ENCODE results near the gene PIP5K1B. TPM values are rescaled to one million over a fixed set of nuclear protein-coding genes. Genes with fewer than 3 reads are reported as not detected.
"Not testable (repeated sequence)": the region's sequence is repeated elsewhere in the genome, so short reads cannot be mapped to it uniquely, and the experiment has no call there.

PIP5K1B gene
- polyA plus RNA-seq, 1 donor: 1.1 TPM

DNA sequence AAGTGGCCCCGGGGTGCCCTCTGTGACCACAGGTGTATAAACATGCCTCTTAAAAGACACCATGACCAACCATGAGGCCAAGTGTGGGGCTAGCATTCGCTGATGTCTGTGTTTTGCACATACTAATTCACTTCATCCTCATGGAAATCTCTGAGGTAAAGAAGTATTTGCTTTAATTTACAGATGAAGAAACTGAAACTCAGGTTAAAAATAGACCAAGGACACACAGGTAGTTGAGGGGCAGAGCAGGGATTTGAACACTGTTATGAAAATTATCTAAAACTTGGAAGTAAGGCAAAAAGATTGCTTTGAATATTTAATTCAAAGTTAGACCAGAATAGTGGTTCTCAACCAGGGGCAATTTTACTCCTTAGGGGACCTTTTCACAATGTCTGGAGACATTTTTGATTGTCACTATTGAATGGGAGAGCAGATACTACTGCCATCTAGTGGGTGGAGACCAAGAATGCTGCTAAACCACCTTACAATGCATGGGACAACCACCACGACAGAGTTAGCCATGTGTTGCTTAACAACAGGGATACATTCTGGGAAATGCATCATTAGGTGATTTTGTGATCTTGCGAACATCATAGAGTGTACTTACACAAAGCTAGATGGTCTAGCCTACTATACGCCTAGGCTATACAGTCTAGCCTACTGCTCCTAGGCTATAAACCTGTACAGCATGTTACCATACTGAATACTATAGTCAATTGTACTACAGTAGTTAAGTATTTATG lies 322.5 kb downstream of the PIP5K1B start:
- DNase-seq (ENCODE audit: low read depth): no peak

DNA sequence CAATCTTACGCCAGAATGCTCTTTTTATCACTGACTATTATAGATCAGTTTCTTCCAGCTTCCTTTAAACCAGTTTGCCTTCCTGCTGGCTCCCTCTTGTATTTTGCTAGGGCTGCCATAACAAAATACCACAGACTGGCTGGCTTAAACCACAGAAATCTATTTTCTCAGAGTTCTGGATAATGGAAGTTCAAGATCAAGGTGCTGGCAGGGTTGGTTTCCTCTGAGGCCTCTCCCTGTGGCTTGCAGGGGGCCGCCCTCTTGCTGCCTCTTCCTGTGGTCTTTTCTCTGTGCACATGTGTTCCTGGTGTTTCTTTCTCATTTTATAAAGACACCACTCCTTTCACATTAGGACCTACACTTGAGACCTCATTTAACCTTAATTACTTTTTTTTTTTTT lies 323.7 kb downstream of the PIP5K1B start:
- DNase-seq (ENCODE audit: low read depth): no peak

DNA sequence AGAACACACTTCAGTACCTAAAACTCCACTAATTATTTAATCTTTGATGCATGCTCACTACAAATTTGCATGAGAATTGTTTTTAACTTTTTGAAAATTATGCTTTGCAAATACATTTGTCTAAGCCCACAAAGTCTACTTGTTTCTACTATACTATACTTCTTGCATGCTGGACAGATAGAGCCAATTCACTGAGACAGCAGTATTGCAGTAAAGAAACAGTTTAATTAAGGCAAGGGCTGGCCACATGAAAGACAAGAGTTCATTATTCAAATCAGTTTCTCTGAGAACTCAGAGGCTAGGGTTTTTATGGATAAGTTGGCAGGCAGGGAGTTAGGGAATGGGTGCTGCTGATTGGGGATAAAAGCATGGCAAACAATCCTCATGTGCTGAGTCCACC lies 324.5 kb downstream of the PIP5K1B start:
- no peak for DNase-seq (ENCODE audit: low read depth)

DNA sequence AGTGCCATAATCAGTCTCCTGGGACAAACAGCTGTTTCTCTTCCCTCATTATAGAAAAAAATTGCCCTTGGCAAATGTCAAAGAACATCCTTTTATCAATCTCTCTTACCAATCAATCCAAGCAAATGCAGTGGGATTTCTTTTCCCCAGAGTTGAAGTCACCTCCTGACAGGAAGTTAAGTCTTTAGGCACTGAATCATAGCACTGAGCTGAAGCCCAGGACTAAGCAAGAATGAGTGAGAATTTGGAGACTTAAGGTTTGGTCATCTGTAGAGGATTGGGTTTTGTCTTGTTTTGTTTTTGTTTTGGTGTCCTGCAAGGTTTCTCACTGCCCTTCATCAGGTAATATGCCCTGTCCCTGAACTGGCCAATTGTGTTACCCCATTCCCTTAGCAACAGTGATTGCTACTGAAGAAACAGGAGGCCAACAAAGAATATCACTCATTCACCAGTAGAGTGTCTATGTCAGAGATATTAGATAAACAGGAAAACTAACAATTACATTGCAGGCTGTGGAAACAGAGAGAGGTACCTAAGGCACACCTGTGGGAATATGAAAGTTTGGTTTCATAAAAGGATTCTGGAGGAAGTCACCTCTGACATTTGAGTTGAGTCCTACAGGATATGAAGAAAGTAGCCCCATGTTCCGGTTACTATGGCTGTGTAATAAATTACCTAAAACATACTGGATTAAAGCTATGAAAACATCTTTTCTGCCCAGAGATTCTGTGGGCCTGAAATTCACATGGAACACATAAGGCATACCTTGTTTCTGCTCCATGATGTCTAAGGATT lies 326.0 kb downstream of the PIP5K1B start:
- DNase-seq (ENCODE audit: low read depth): no peak

DNA sequence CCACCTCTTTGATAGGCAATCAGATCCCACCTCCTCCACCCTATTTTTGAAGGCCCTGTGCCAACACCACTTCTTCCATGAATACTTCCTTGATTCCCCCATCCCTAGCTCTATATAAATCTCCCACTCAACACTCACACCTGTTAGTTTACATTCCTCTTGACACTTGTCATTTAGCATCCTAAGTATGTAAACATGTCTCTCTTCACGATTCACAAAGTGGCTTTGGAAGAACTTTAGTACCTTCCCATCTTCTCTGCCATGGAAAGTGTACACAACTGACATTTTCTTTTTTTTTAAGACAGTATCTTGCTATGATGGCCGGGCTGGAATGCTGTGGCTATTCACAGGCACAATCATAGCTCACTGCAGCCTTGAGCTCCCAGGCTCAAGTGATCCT lies 329.0 kb downstream of the PIP5K1B start:
- no peak for DNase-seq (ENCODE audit: low read depth)

DNA sequence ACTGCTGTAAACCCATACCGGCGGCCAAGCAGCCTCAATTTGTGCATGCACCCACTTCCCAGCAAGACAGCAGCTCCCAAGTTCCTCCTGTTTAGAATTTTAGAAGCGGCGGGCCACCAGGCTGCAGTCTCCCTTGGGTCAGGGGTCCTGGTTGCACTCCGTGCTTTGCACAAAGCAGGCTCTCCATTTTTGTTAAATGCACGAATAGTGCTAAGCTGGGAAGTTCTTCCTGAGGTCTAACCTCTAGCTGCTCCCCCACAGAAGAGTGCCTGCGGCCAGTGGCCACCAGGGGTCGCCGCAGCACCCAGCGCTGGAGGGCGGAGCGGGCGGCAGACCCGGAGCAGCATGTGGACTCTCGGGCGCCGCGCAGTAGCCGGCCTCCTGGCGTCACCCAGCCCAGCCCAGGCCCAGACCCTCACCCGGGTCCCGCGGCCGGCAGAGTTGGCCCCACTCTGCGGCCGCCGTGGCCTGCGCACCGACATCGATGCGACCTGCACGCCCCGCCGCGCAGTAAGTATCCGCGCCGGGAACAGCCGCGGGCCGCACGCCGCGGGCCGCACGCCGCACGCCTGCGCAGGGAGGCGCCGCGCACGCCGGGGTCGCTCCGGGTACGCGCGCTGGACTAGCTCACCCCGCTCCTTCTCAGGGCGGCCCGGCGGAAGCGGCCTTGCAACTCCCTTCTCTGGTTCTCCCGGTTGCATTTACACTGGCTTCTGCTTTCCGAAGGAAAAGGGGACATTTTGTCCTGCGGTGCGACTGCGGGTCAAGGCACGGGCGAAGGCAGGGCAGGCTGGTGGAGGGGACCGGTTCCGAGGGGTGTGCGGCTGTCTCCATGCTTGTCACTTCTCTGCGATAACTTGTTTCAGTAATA lies 330.6 kb downstream of the PIP5K1B start, which contains the start of gene FXN:
FXN (plus strand) TSS at position 315 of the 871 bp plus-strand sequence; CDS start at position 346, 31 bp downstream.
- peak; percentile 46 for DNase-seq (ENCODE audit: low read depth)

DNA sequence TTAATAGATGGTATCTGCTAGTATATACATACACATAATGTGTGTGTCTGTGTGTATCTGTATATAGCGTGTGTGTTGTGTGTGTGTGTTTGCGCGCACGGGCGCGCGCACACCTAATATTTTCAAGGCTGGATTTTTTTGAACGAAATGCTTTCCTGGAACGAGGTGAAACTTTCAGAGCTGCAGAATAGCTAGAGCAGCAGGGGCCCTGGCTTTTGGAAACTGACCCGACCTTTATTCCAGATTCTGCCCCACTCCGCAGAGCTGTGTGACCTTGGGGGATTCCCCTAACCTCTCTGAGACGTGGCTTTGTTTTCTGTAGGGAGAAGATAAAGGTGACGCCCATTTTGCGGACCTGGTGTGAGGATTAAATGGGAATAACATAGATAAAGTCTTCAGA lies 331.3 kb downstream of the PIP5K1B start:
- no peak for DNase-seq (ENCODE audit: low read depth)

DNA sequence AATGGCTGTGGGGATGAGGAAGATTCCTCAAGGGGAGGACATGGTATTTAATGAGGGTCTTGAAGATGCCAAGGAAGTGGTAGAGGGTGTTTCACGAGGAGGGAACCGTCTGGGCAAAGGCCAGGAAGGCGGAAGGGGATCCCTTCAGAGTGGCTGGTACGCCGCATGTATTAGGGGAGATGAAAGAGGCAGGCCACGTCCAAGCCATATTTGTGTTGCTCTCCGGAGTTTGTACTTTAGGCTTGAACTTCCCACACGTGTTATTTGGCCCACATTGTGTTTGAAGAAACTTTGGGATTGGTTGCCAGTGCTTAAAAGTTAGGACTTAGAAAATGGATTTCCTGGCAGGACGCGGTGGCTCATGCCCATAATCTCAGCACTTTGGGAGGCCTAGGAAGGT lies 331.8 kb downstream of the PIP5K1B start:
- no peak for DNase-seq (ENCODE audit: low read depth)

DNA sequence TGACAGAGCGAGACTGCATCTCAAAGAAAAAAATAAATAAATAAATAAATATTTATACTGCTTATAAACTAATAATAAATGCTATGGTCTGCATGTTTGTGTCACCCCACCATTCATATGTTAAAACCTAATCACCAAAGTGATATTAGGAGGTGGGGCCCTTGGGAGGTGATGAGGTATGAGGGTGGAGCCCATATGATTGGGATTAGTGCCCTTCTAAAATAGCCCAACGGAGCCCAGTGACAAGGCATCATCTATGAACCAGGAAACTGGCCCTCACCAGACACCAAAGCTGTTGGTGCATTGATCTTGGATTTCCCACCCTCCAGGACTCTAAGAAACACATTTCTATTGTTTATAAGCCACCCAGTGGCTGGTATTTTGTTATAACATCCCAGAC lies 335.6 kb downstream of the PIP5K1B start:
- DNase-seq (ENCODE audit: low read depth): no peak

DNA sequence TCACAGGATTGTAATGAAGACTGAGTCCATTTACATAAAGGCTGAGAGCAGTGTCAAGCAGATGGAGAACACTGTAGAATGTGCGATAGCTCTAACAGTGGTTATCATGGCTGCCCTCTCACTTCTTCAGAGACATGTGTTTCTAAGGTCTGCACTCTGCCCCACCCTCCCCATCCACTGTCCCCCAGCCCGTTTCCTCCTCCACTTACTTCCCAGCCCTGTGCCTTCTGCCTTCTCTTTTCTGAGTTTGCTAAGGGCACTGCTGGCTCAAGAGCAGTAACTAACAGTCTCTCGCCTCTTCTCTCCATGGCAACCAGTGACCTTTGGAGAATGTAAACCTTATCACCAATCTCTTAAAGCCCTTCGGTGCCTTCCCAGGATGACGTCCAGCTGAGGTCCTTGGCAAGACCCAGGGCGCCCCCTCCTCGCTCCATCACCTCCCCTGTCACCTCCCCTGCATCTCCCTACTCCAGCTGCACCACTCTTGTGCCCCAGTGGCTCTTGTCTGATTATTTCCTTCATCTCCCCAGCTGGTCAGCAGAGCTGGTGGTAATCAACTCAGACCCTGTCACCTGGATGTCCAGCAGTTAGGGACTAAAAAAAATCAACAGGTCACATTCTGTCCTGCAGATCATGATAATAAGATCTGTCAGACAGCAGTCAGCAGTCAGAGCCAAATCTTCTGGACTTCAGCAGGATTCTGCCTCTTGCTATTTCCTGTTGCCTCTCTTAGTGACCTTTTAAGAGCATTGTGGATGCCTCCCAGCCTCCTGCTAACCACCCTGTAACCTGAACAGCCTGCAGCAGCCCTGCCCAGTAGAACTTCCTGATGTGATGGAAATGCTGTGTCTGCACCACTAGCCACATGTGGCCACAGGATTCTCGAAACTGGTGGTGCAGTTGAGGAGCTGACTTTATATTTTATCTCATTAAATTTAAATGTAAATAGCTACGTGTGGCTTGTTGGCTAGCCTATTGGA lies 339.5 kb downstream of the PIP5K1B start:
- DNase-seq (ENCODE audit: low read depth): no peak

DNA sequence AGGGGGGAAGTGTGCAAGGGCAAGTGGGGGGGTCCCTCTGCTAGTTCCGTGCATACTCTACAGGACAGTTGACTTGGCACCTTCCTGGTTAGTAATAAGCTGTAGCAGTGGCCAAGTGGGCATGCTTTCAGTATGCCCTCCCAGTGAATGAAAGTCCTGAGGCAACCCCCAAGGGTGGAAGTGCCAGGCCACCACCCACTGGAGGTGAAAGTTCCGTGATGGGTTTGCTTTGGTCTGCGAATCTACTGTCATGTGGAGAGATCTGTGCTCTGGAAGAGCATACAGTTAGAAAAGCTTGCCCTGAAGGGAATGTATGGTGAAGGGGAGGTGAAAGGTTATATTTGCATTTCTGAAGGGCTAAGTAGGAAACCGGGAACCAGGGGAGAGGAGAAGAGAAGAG lies 340.8 kb downstream of the PIP5K1B start:
- no peak for DNase-seq (ENCODE audit: low read depth)

DNA sequence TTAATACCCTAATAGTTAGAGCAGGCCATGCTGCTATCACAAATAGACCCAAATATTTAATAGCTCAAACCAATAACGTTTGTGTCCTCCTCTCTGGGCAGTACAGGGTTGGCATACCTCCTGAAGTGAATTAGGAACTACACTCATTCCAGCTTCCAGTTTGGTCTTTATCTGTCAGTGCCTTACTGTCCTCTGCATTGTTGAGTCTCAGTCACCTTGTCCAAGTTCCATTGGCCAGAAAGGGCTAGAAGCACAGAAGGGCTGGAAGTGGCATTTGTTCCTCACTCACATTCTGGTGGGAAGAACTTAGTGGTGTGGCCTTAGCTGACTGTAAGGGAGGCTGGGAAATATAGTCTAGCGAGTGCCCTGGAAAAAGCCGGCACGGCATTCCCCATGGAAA lies 341.7 kb downstream of the PIP5K1B start:
- no peak for DNase-seq (ENCODE audit: low read depth)

DNA sequence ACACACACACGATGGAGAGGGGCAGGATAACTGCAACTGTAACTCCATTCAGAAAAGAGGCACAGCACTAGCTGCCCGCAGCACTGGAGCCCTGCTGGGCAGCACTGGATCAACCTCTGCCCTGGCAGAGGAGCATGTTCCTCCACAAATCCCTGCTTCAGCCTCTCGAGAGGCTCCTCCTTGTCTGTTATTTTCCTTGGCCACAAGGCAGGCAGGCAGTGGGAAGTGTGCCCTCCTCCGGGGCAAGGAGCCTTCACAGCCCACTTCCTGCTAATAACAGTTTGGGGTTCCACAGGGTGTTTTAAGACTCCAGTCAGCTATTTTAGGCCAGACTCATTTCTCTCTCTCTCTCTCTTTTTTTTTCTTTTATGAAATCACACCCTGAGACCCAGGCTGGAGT lies 342.3 kb downstream of the PIP5K1B start:
- no peak for DNase-seq (ENCODE audit: low read depth)

DNA sequence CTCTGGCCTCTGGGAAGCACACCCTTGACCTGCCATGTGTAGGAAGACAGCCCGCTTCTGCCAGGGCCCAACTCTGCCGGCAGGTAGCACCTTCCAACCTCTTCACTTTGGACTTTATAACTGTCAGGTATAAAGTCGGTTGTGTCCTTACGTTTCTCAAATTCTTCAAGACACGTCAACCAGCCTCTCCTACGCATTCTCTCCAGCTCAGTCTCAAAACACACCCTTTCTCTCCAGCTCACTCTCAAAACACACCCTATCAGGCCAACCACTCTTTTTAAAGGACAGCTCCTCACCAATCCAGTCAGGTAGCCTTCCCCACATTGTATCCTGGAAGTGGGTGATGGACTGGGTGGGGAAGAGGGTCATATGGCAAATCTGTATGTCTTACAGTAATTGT lies 344.1 kb downstream of the PIP5K1B start:
- DNase-seq (ENCODE audit: low read depth): no peak

DNA sequence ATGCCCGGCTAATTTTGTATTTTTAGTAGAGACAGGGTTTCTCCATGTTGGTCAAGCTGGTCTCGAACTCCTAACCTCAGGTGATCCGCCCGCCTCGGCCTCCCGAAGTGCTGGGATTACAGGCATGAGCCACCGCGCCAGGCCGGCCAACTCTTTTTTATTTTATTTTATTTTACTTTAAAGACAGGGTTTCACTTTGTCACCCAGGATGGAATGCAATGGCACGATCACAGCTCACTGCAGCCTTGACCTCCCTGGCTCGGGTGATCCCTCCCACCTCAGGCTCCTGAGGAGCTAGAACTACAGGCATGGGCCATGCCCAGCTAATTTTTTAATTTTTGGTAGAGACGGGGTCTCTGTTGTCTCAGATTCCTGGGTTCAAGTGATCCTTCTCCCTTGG lies 345.9 kb downstream of the PIP5K1B start:
- DNase-seq (ENCODE audit: low read depth): not testable (repeated sequence)

DNA sequence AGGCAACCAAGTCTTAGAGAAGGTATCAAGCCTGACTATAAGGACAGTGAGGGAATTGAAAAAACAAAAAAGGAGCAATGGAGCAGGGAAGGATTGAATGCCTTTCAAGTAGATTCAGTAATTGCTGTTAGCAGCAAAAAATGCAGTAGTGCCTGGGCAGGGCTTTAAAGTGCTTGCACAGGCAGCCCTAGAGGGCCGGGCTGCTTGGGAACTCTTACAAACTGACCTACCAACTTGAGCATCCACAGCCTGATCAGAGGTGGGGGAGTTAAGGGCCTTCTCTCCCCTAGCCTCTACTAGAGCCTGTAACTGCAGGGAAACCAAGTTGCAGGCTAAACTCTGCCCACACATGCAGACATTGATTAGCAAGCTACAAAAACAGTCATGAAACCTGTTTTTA lies 349.9 kb downstream of the PIP5K1B start:
- no peak for DNase-seq (ENCODE audit: low read depth)

DNA sequence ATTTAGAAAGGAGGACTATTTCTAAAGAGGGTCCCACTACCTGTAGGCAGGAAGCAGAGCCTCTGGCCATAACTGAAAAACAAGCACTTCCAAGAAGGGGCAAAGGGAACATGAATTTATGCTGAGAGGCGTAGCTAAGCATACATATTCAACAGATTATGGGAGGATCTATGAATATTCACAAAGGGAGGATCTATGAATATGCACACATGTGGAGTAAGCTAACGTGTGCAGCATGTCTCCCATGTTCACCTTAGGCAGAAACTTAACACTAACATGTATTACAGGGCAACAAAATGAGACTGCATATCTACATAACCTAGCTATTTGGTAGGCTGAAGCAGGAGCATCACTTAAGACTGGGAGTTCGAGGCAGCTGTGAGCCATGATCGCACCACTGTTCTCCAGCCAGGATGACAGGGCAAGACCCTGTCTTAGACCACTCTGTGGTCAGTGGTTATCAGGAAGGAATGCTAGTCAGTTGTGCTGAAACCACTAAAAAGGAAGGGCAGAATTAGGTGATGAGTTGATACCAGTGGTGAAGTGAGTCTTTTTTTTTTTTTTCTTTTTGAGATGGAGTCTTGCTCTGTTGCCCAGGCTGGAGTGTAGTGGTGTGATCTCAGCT lies 351.3 kb downstream of the PIP5K1B start:
- DNase-seq (ENCODE audit: low read depth): no peak

DNA sequence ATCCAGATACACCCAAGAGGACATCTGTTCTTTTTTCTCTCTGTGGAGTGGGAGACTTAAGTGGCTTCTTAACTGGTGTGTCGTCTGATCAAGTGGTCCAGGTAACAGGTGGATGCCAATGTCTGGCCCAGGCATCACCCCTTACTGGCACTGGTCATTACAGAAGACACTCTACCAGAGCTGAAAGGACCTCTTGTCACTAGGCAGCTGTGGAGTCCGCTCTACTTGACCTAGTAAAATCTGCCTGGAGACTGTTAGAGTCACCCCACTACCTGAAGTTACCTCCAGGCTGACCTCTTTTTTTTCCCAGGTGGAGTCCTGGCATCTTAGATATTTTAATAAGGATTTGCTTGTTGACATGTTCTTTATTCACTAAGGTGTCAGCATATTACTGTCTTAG lies 353.1 kb downstream of the PIP5K1B start:
- no peak for DNase-seq (ENCODE audit: low read depth)
